Panc1 (cell line): Measurements from ENCODE around the gene NEURL2. TPM values are rescaled to one million over a fixed set of nuclear protein-coding genes. Genes with fewer than 3 reads are reported as not detected.

Experiments
- ATAC-seq: fragments of 200-7000 bp; cut with Tn5 transposase; 2 replicates; pipeline ENCODE4 v1.9.1; 2020; ENCODE audit warnings: mild to moderate bottlenecking, moderate library complexity
- BruUV-seq: library from RNA; stranded (reverse); fragments of 400-500 nt; replicated peaks from 2 replicates; lab custom pipeline; 2021; lab: Mats Ljungman, UMichigan
- CTCF ChIA-PET: fragments of 300-600 bp; sonication (Branson Sonifier 250); formaldehyde crosslinking; loops from one replicate; lab custom pipeline; 2022; ENCODE audit warnings: antibody characterized with exemption; lab: Charles Lee
- POLR2A ChIA-PET: fragments of 300-600 bp; sonication (Branson Sonifier 250); formaldehyde crosslinking; loops from one replicate; lab custom pipeline; 2022; ENCODE audit warnings: antibody characterized with exemption; lab: Charles Lee
- DNase-seq: peaks from one replicate; pipeline ENCODE4 v3.0.0-alpha.2; 2010; ENCODE audit warnings: low read depth, low spot score
- H3K27ac ChIP-seq: 2 replicates; pipeline ENCODE4 v1.5.1; 2011; ENCODE audit warnings: mild to moderate bottlenecking, low read length, inconsistent platforms
- H3K27me3 ChIP-seq: fragments of 200-500 bp; sonication (Bioruptor generic); 2 replicates; pipeline ENCODE4 v1.6.0; 2014; ENCODE audit warnings: low read length, inconsistent platforms; ENCODE audit not compliant: control insufficient read depth, insufficient read depth
- H3K36me3 ChIP-seq: fragments of 200-500 bp; sonication (Bioruptor generic); 2 replicates; pipeline ENCODE4 v1.5.1; 2014; ENCODE audit warnings: inconsistent platforms, mild to moderate bottlenecking, low read length, moderate library complexity; ENCODE audit not compliant: control insufficient read depth, insufficient read depth
- H3K4me1 ChIP-seq: 2 replicates; pipeline ENCODE4 v1.5.1; 2011; ENCODE audit warnings: inconsistent platforms, mild to moderate bottlenecking, low read length, moderate library complexity; ENCODE audit not compliant: control insufficient read depth, insufficient read depth
- H3K4me3 ChIP-seq, 2 experiments: 2 replicates each; pipeline ENCODE4 v1.5.1; 2011 to 2012; ENCODE audit warnings: low read depth in 2 of 2, low read length in 2 of 2, mild to moderate bottlenecking in 2 of 2, inconsistent platforms in 1 of 2, moderate library complexity in 1 of 2
- H3K9me3 ChIP-seq: fragments of 200-500 bp; sonication (Bioruptor generic); 2 replicates; pipeline ENCODE4 v1.5.1; 2014; ENCODE audit warnings: low read depth, mild to moderate bottlenecking, inconsistent platforms, low read length, moderate library complexity; ENCODE audit not compliant: control insufficient read depth, insufficient read depth
- POLR2AphosphoS5 ChIP-seq: IDR thresholded peaks from 2 replicates; pipeline ENCODE4 v1.6.1; 2012; ENCODE audit warnings: mild to moderate bottlenecking, low read depth, low read length, moderate library complexity
- SIN3A ChIP-seq: IDR thresholded peaks from 2 replicates; pipeline ENCODE4 v1.6.1; 2012; ENCODE audit warnings: low read depth, mild to moderate bottlenecking, low read length, moderate library complexity, borderline replicate concordance; ENCODE audit not compliant: insufficient read depth
- TCF7L2 ChIP-seq: IDR thresholded peaks from 2 replicates; pipeline ENCODE4 v1.6.1; 2011; ENCODE audit warnings: mild to moderate bottlenecking, low read depth, low read length, inconsistent platforms
- in situ Hi-C: cut with HindIII; loops from 2 replicates; pipeline ENCODE4 v1.10.0; 2016; ENCODE audit warnings: low sequenced_read_pairs, low pct_unique_long_range_greater_than_20kb
- intact Hi-C: fragments of 100-400 bp; cut with micrococcal nuclease; formaldehyde crosslinking; loops from one replicate; pipeline ENCODE4 v1.10.0; 2022; ENCODE audit not compliant: unreplicated experiment
- total RNA-seq: library from RNA; stranded (reverse); gene quantifications from one replicate; pipeline ENCODE4 v1.2.1, GENCODE V29; 2021; ENCODE audit not compliant: unreplicated experiment
- TF ChIP-seq, protein P1 (sequence below), 2 experiments: IDR thresholded peaks; 2 replicates each; pipeline ENCODE4 v1.6.1; 2011 to 2012; ENCODE audit warnings: low read depth in 2 of 2, control low read depth in 1 of 2, low read length in 1 of 2, mild to moderate bottlenecking in 1 of 2, moderate library complexity in 1 of 2; ENCODE audit not compliant: insufficient read depth in 1 of 2
- TF ChIP-seq, protein P2 (sequence below): fragments of 450-650 bp; IDR thresholded peaks from 2 replicates; pipeline ENCODE4 v1.5.1; 2017; ENCODE audit warnings: mild to moderate bottlenecking

Gene NEURL2
- total RNA-seq, 1 experiment from 2014 or later = 3.0 TPM

DNA sequence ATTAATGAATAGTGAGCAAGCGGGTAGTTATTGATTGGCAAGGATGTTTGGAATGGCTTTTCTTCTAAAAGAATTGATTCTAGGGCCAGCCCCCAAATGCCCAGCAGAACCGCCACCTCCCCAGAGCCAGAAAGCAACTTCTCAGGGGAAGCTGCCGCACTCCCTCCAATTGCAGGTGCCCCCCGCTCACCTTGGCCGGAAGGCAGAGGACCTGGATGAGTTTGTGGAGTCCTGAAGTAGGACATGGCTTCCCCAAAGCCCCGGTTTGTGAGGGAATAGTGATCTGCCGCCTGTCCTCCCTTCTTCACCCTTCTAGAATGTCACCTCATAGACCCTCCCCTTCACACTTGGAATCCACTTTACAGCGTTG lies 3.7 kb downstream of the NEURL2 start, which contains the start of gene SPATA25:
SPATA25 (minus strand) TSS at position 277 of the 370 bp plus-strand sequence; CDS start at position 245, 32 bp downstream.
- H3K27me3 ChIP-seq = no peaks in the 10 kb centered on the region
- POLR2A ChIA-PET = no interaction called here

DNA sequence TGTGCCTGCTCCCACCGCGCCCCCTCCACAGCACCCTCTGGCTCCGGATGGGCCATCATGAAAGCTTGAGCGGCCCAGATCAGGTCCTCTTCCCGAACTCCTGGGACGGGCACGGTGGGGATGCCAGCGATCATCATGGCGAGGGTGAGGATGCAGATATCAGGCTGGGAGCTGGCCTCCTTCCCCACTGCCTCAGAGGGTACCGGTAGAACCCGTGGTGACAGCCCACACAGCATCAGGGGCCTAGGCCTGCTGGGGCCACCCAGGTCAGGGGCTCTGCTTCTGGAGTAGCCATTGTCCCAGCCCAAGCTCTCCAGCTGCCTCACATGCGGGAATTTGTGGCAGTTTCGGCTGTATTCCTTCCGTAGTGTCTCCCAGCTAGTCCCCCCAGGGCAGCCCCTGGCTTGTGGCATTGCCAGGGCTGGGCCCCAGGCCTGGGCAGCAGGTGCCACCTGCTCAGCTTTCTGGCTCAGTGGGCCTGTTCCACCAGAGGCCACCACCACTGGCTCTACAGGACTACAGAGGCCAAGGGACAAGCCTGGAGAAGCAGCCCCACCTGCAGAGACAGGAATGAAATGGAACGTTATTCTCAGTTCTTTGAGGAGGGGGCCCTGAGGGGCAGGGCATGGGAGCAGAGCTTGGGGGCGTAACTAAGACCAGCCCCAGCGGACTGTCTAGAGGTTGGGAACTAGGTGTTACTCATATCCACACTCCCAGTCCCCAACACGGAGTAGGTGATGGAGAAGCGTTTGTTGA lies 4.2 kb downstream of the NEURL2 start:
- Histone ChIP-seq H3K4me1 (peaks cover 8% of the 10 kb centered on the region), H3K27ac (no peak overlapping the region), H3K9me3 (no peaks in the 10 kb centered on the region), H3K27me3 (no peaks in the 10 kb centered on the region), H3K36me3 (peaks cover 2% of the 10 kb centered on the region; the same call in 1 of the 2 replicates), H3K4me3 (no peak overlapping the region)
- BruUV-seq = no TSS peak
- ATAC-seq (no peak), DNase-seq (no peak)
- TF ChIP-seq, protein P1, sequence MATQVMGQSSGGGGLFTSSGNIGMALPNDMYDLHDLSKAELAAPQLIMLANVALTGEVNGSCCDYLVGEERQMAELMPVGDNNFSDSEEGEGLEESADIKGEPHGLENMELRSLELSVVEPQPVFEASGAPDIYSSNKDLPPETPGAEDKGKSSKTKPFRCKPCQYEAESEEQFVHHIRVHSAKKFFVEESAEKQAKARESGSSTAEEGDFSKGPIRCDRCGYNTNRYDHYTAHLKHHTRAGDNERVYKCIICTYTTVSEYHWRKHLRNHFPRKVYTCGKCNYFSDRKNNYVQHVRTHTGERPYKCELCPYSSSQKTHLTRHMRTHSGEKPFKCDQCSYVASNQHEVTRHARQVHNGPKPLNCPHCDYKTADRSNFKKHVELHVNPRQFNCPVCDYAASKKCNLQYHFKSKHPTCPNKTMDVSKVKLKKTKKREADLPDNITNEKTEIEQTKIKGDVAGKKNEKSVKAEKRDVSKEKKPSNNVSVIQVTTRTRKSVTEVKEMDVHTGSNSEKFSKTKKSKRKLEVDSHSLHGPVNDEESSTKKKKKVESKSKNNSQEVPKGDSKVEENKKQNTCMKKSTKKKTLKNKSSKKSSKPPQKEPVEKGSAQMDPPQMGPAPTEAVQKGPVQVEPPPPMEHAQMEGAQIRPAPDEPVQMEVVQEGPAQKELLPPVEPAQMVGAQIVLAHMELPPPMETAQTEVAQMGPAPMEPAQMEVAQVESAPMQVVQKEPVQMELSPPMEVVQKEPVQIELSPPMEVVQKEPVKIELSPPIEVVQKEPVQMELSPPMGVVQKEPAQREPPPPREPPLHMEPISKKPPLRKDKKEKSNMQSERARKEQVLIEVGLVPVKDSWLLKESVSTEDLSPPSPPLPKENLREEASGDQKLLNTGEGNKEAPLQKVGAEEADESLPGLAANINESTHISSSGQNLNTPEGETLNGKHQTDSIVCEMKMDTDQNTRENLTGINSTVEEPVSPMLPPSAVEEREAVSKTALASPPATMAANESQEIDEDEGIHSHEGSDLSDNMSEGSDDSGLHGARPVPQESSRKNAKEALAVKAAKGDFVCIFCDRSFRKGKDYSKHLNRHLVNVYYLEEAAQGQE (IDR thresholded peaks at IDR 0.05; ENCODE audit: insufficient read depth in 1 of 2, low read depth in 2 of 2, low read length in 1 of 2) = no peak
- TF ChIP-seq, protein P2, sequence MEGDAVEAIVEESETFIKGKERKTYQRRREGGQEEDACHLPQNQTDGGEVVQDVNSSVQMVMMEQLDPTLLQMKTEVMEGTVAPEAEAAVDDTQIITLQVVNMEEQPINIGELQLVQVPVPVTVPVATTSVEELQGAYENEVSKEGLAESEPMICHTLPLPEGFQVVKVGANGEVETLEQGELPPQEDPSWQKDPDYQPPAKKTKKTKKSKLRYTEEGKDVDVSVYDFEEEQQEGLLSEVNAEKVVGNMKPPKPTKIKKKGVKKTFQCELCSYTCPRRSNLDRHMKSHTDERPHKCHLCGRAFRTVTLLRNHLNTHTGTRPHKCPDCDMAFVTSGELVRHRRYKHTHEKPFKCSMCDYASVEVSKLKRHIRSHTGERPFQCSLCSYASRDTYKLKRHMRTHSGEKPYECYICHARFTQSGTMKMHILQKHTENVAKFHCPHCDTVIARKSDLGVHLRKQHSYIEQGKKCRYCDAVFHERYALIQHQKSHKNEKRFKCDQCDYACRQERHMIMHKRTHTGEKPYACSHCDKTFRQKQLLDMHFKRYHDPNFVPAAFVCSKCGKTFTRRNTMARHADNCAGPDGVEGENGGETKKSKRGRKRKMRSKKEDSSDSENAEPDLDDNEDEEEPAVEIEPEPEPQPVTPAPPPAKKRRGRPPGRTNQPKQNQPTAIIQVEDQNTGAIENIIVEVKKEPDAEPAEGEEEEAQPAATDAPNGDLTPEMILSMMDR = no peak
- TF ChIP-seq POLR2AphosphoS5 (no peak), TCF7L2 (no peak), SIN3A (no peak)
- in situ Hi-C loops (no loop called here), intact Hi-C loops (no loop called here)
- CTCF ChIA-PET = no interaction called here
- POLR2A ChIA-PET = no interaction called here

More for the DNA sequence above, 3.7 kb downstream of the NEURL2 start, which contains the start of gene SPATA25:
- CTCF ChIA-PET = no interaction called here
- H3K9me3 ChIP-seq = no peaks in the 10 kb centered on the region
- no peak within 1 kb of the TSS for H3K27ac ChIP-seq
- no peak within 1 kb of the TSS for H3K4me3 ChIP-seq
- no peak for DNase-seq
- no peak for ATAC-seq
- peaks cover 2% of the 10 kb centered on the region; the same call in 1 of the 2 replicates for H3K36me3 ChIP-seq
- intact Hi-C loops (no loop called here), in situ Hi-C loops (no loop called here)
- H3K4me1 ChIP-seq = peaks cover 14% of the 10 kb centered on the region
- no TSS peak for BruUV-seq
- TF ChIP-seq SIN3A (no peak), TCF7L2 (no peak), POLR2AphosphoS5 (no peak)
- TF ChIP-seq, protein P1 (IDR thresholded peaks at IDR 0.05; ENCODE audit: insufficient read depth in 1 of 2, low read depth in 2 of 2, low read length in 1 of 2) = no peak
- TF ChIP-seq, protein P2 = no peak
